RWPE1 (cell line): ENCODE measurements around the gene TFEB.

Source experiments
- CTCF ChIA-PET: fragments of 350-600 bp; sonication (Branson Sonifier 250); formaldehyde crosslinking; extraction: SDS; loops from one replicate; lab custom pipeline; 2021; lab: Yijun Ruan, JAX
- POLR2A ChIA-PET: fragments of 400-600 bp; formaldehyde crosslinking; extraction: SDS; loops from one replicate; lab custom pipeline; 2020; ENCODE audit warnings: antibody characterized with exemption; ENCODE audit not compliant: low non-redundant PET; lab: Yijun Ruan, JAX
- DNase-seq: peaks from one replicate; pipeline ENCODE4 v3.0.0; 2012; ENCODE audit warnings: low spot score
- H3K27ac ChIP-seq: fragments of 450-650 bp; 2 replicates; pipeline ENCODE4 v1.5.1; 2017
- TF ChIP-seq, protein P1 (sequence below): fragments of 450-650 bp; conservative IDR thresholded peaks from 2 replicates; pipeline ENCODE4 v1.5.1; 2017; ENCODE audit warnings: low read depth, mild to moderate bottlenecking

The TFEB gene

DNA sequence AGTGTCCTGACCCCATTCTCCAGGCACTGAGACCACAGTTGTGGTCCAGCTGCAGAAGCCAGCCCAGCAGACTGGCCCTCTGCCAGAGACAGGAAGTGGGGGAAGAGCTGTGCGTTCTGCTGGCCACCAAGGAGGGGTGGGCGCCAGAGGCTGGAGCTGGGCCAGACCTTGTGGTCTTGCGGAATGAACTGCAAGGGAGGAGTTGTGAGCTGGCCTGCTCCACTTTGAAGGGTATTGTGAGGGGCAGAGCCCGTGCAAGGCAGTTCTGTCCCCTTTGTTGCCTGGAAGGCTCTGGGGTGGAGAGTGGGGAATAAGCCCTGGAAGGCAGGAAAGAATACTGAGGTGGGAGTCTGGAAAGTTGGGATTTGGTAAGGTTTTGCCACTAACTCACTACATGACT is 100.8 kb downstream of the TFEB start:
- ChIA-PET POLR2A (no interaction called here), CTCF (interaction anchor here (0.9 to 1.1 kb wide), 2 partner anchors 32 to 48 kb away, joined by 3 to 4 read pairs; no protein-coding TSS in a partner anchor)
- H3K27ac ChIP-seq, result peak overlapping the region; percentile 31
- TF ChIP-seq, protein P1, sequence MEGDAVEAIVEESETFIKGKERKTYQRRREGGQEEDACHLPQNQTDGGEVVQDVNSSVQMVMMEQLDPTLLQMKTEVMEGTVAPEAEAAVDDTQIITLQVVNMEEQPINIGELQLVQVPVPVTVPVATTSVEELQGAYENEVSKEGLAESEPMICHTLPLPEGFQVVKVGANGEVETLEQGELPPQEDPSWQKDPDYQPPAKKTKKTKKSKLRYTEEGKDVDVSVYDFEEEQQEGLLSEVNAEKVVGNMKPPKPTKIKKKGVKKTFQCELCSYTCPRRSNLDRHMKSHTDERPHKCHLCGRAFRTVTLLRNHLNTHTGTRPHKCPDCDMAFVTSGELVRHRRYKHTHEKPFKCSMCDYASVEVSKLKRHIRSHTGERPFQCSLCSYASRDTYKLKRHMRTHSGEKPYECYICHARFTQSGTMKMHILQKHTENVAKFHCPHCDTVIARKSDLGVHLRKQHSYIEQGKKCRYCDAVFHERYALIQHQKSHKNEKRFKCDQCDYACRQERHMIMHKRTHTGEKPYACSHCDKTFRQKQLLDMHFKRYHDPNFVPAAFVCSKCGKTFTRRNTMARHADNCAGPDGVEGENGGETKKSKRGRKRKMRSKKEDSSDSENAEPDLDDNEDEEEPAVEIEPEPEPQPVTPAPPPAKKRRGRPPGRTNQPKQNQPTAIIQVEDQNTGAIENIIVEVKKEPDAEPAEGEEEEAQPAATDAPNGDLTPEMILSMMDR, result no peak
- DNase-seq, result no peak
